Osteocyte (in vitro differentiated cells): ENCODE data around the gene RDM1. TPM values are rescaled to one million over a fixed set of nuclear protein-coding genes. Genes with fewer than 3 reads are reported as not detected.

Source experiments
- DNase-seq: peaks from one replicate; pipeline ENCODE4 v3.0.0; 2021; ENCODE audit warnings: mixed read lengths; ENCODE audit not compliant: unreplicated experiment; ENCODE audit errors: extremely low spot score
- H3K27ac Mint-ChIP-seq: one replicate; pipeline ENCODE4 v1.8.0; 2021; ENCODE audit warnings: mild to moderate bottlenecking, mixed read lengths; ENCODE audit not compliant: unreplicated experiment
- H3K27me3 Mint-ChIP-seq: one replicate; pipeline ENCODE4 v1.8.0; 2021; ENCODE audit warnings: mixed read lengths; ENCODE audit not compliant: unreplicated experiment
- H3K36me3 Mint-ChIP-seq: one replicate; pipeline ENCODE4 v1.8.0; 2021; ENCODE audit warnings: mixed read lengths; ENCODE audit not compliant: unreplicated experiment
- H3K4me1 Mint-ChIP-seq: one replicate; pipeline ENCODE4 v1.8.0; 2021; ENCODE audit warnings: mixed read lengths; ENCODE audit not compliant: unreplicated experiment
- H3K4me3 Mint-ChIP-seq: one replicate; pipeline ENCODE4 v1.8.0; 2021; ENCODE audit warnings: mild to moderate bottlenecking, moderate library complexity, mixed read lengths; ENCODE audit not compliant: unreplicated experiment
- H3K9me3 Mint-ChIP-seq: one replicate; pipeline ENCODE4 v1.8.0; 2021; ENCODE audit warnings: mixed read lengths; ENCODE audit not compliant: unreplicated experiment
- total RNA-seq: library from RNA; stranded (reverse); gene quantifications from 2 replicates; pipeline ENCODE4 v1.2.1, GENCODE V29; 2021
- TF ChIP-seq, protein P1 (sequence below): fragments of 200-600 bp; sonication (generic); IDR thresholded peaks from 2 replicates; pipeline ENCODE4 v1.5.0; 2021; ENCODE audit warnings: antibody characterized with exemption, mild to moderate bottlenecking, moderate library complexity

The RDM1 gene
- total RNA-seq, 1 donor from 2014 or later: 0.35 TPM

DNA sequence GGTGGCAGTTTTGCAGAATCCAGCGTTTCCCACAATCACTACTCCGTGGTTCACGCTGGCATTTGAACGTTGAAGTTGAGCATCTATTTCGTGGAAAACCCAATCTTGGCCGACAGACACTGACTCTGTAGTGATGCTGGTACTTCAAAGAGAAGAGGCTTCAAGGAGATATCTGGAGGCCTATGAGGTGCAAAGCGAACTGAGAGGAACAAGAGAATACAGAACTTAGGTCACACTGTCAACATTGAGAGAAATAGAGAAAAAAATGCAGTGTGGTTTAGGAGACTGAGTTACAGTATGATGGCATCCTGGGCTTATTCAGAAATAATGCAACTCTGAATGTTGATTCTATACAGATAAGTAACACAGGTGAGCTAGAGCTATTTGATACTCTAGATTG, 34.7 kb upstream of the RDM1 start:
- H3K4me1 Mint-ChIP-seq: no peaks in the 10 kb centered on the region
- TF ChIP-seq, protein P1, sequence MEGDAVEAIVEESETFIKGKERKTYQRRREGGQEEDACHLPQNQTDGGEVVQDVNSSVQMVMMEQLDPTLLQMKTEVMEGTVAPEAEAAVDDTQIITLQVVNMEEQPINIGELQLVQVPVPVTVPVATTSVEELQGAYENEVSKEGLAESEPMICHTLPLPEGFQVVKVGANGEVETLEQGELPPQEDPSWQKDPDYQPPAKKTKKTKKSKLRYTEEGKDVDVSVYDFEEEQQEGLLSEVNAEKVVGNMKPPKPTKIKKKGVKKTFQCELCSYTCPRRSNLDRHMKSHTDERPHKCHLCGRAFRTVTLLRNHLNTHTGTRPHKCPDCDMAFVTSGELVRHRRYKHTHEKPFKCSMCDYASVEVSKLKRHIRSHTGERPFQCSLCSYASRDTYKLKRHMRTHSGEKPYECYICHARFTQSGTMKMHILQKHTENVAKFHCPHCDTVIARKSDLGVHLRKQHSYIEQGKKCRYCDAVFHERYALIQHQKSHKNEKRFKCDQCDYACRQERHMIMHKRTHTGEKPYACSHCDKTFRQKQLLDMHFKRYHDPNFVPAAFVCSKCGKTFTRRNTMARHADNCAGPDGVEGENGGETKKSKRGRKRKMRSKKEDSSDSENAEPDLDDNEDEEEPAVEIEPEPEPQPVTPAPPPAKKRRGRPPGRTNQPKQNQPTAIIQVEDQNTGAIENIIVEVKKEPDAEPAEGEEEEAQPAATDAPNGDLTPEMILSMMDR: no peak
- peaks cover 32% of the 10 kb centered on the region for H3K27me3 Mint-ChIP-seq
- H3K36me3 Mint-ChIP-seq: no peaks in the 10 kb centered on the region
- H3K9me3 Mint-ChIP-seq: no peaks in the 10 kb centered on the region
- no peak overlapping the region for H3K4me3 Mint-ChIP-seq
- no peak for DNase-seq
- H3K27ac Mint-ChIP-seq: no peak overlapping the region

DNA sequence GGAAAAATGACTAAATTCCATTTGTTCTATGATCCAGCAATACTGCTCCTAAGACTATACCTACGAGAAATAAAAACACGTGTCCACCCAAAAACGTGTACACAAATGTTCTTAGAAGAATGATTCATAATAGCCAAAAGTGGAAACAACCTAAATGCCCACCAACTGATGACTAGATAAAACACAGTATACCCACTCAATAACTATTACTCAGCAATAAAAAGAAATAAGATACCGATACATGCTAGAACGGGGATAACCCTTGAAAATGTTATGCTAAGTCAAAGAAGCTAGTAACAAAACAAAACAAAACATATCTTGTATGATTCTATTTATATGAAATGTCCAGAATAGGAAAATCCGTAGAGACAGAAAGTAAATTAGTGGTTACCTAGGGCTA, 33.1 kb upstream of the RDM1 start:
- TF ChIP-seq, protein P1: no peak
- Mint-ChIP-seq H3K4me3 (no peak overlapping the region), H3K4me1 (no peaks in the 10 kb centered on the region), H3K36me3 (no peaks in the 10 kb centered on the region), H3K9me3 (no peaks in the 10 kb centered on the region), H3K27me3 (peaks cover 43% of the 10 kb centered on the region), H3K27ac (no peak overlapping the region)
- DNase-seq: no peak

DNA sequence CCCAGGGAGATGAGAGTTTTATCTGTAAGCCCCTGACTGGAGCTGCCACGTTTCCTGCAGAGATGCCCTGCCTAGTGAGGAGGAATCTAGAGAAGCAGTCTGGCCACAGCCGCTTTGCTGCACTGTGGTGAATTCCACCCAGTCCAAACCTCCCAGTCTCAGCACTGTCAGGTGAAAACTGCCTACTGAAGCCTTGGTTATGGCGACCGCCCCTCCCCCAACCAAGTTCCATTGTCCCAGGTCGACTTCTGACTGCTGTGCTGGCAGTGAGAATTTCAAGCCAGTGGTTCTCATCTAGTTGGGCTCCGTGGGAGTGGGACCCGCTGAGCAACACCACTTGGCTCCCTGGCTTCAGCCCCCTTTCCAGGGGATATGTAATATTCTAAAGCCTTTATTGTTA, 23.1 kb upstream of the RDM1 start:
- Mint-ChIP-seq H3K9me3 (no peaks in the 10 kb centered on the region), H3K27ac (no peak overlapping the region), H3K4me3 (no peak overlapping the region), H3K36me3 (no peaks in the 10 kb centered on the region), H3K27me3 (peaks cover 55% of the 10 kb centered on the region), H3K4me1 (no peaks in the 10 kb centered on the region)
- TF ChIP-seq, protein P1: no peak
- DNase-seq: no peak

DNA sequence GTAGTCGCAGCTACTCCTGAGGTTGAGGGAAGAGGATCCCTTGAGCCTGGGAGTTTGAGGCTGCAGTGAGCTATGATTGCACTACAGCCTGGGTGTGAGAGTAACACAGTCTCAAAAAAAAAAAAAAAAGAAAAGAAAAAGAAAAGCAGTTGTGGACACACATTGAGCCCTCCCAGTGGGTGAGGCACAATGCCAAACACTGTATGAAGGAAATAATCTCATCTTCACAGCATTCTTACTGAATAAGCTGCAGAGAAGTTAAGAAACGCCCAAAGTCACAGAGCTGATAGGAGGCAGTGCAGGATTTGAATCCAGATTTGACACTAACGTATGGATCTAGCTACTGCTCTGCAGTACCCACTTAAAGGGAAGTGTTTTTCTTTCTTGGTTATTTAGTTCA, 18.8 kb upstream of the RDM1 start:
- no peak for DNase-seq
- no peak overlapping the region for H3K27ac Mint-ChIP-seq
- peaks cover 27% of the 10 kb centered on the region for H3K27me3 Mint-ChIP-seq
- TF ChIP-seq, protein P1: no peak
- H3K4me3 Mint-ChIP-seq: no peak overlapping the region
- H3K9me3 Mint-ChIP-seq: no peaks in the 10 kb centered on the region
- no peaks in the 10 kb centered on the region for H3K4me1 Mint-ChIP-seq
- no peaks in the 10 kb centered on the region for H3K36me3 Mint-ChIP-seq

DNA sequence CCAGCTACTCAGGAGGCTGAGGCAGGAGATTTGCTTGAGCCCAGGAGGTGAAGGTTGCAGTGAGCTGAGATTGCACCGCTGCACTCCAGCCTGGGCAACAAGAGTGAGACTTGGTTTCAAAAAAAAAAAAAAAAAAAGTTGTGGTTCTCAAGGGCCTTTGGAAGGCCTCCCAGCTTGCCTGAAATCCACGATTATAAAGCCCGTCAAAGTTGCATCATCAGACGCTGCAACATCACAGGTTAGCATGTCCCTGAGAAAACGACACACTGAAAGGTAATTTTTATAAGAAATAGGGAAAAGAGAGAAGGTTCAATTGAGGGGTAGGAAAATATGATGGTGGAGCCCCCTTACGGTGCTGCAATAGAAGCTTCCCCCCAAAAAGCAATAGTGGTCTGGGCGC, 17.5 kb upstream of the RDM1 start:
- no peaks in the 10 kb centered on the region for H3K9me3 Mint-ChIP-seq

More for the DNA sequence above, 17.5 kb upstream of the RDM1 start:
- no peak for DNase-seq
- Mint-ChIP-seq H3K36me3 (no peaks in the 10 kb centered on the region), H3K27ac (no peak overlapping the region), H3K4me1 (no peaks in the 10 kb centered on the region), H3K27me3 (peaks cover 15% of the 10 kb centered on the region), H3K4me3 (no peak overlapping the region)
- TF ChIP-seq, protein P1: no peak
